Hepatocyte (in vitro differentiated cells): ENCODE data around the gene CAPN12. TPM values are rescaled to one million over a fixed set of nuclear protein-coding genes. Genes with fewer than 3 reads are reported as not detected.

Experiments used
- DNase-seq: peaks from one replicate; pipeline ENCODE4 v3.0.0-alpha.2; 2016; ENCODE audit warnings: low spot score
- H2AFZ ChIP-seq: fragments of 200-600 bp; sonication (generic); 2 replicates; pipeline ENCODE4 v1.6.0; 2016; ENCODE audit warnings: antibody characterized with exemption, mild to moderate bottlenecking
- H3K27ac ChIP-seq: fragments of 200-600 bp; sonication (generic); 2 replicates; pipeline ENCODE4 v1.5.1; 2016; ENCODE audit warnings: mild to moderate bottlenecking
- H3K27me3 ChIP-seq: fragments of 200-600 bp; sonication (generic); 2 replicates; pipeline ENCODE4 v1.6.1; 2016
- H3K36me3 ChIP-seq: fragments of 200-600 bp; sonication (generic); replicated peaks from 2 replicates; pipeline ENCODE4 v1.5.1; 2016; ENCODE audit warnings: low read depth; ENCODE audit not compliant: insufficient read depth
- H3K4me1 ChIP-seq: fragments of 200-600 bp; sonication (generic); 2 replicates; pipeline ENCODE4 v1.5.1; 2016; ENCODE audit warnings: mild to moderate bottlenecking, moderate library complexity; ENCODE audit not compliant: insufficient read depth
- H3K4me2 ChIP-seq: fragments of 200-600 bp; sonication (generic); 2 replicates; pipeline ENCODE4 v1.6.0; 2016
- H3K4me3 ChIP-seq: fragments of 200-600 bp; sonication (generic); 2 replicates; pipeline ENCODE4 v1.5.1; 2016; ENCODE audit warnings: mild to moderate bottlenecking
- H3K79me2 ChIP-seq: fragments of 200-600 bp; sonication (generic); 2 replicates; pipeline ENCODE4 v1.6.0; 2017; ENCODE audit warnings: mild to moderate bottlenecking
- H3K9me2 ChIP-seq: fragments of 200-600 bp; sonication (generic); replicated peaks from 2 replicates; pipeline ENCODE4 v1.6.0; 2017; ENCODE audit warnings: mild to moderate bottlenecking; ENCODE audit not compliant: insufficient read depth
- H3K9me3 ChIP-seq: fragments of 200-600 bp; sonication (generic); 2 replicates; pipeline ENCODE4 v1.5.1; 2016; ENCODE audit warnings: low read depth, mild to moderate bottlenecking
- H4K20me1 ChIP-seq: fragments of 200-600 bp; sonication (generic); 2 replicates; pipeline ENCODE4 v1.6.0; 2016; ENCODE audit warnings: mild to moderate bottlenecking; ENCODE audit not compliant: insufficient read depth, poor library complexity, severe bottlenecking
- EZH2 ChIP-seq: fragments of 200-600 bp; sonication (generic); IDR thresholded peaks from 2 replicates; pipeline ENCODE4 v1.6.1; 2016; ENCODE audit warnings: antibody characterized with exemption, mild to moderate bottlenecking, borderline replicate concordance
- EZH2phosphoT487 ChIP-seq: fragments of 200-600 bp; sonication (generic); IDR thresholded peaks from one replicate; pipeline ENCODE4 v1.6.1; 2018; ENCODE audit warnings: antibody characterized with exemption, mild to moderate bottlenecking, low read depth, moderate library complexity; ENCODE audit not compliant: unreplicated experiment, severe bottlenecking
- WGBS: methylation state at CpG from one replicate; pipeline ENCODE4 v1.1.6; 2016; ENCODE audit warnings: low lambda C conversion rate; ENCODE audit errors: missing lambda C conversion rate; 5-methylcytosine and 5-hydroxymethylcytosine counted together
- polyA plus RNA-seq: library from polyadenylated mRNA; unstranded; fragments of >200 nt; fragmentation: Nextera tagmentation; extraction: Ambion mirVana; gene quantifications from 2 replicates; pipeline ENCODE4 v1.2.1, GENCODE V29; 2016
- total RNA-seq: library from RNA; depleted of rRNA; stranded (reverse); fragments of >200 nt; gene quantifications from 2 replicates; pipeline ENCODE4 v1.2.3, GENCODE V29; 2014
- TF ChIP-seq, protein P1 (sequence below): fragments of 200-600 bp; sonication (generic); IDR thresholded peaks from 2 replicates; pipeline ENCODE4 v1.5.1; 2016; ENCODE audit warnings: antibody characterized with exemption, mild to moderate bottlenecking; ENCODE audit not compliant: poor library complexity

CAPN12 gene
- total and polyA plus RNA-seq, 2 experiments from 2014 or later: 24.3 to 26.6 TPM

DNA sequence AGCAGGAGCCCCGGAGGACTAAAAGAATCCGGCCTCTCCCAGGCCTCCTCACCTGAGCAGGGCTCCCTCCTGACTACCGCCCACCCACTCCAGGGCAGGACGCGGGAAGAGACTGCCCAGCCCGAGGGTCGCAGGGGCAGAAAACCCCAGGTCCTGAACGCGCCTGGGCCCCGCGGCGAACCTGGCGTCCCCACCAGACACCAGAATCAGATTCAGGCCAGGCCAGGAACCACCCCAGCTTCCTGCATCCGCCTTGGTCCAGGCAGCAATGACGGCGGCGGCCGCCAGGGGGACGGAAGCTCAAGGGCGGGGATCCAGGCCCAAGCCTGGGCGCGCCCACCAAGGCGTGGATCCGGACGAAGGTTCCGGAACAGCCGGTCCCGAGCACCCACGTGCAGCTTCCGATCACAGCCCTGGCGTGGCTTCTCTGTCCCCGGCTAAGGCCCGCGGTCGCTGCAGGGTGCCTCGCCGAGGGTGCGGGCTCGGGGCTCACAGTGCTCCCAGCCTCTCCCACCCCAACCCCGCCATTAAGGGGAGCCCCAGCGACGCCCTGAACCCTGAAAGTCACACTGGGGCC, 25.4 kb upstream of the CAPN12 start:
- Histone ChIP-seq H3K79me2 (no peaks in the 10 kb centered on the region), H3K27ac (no peak overlapping the region), H3K36me3 (no peaks in the 10 kb centered on the region), H3K4me1 (no peaks in the 10 kb centered on the region), H3K27me3 (no peaks in the 10 kb centered on the region), H3K4me3 (no peak overlapping the region), H4K20me1 (no peaks in the 10 kb centered on the region), H3K4me2 (peak overlapping the region; percentile 69), H3K9me2 (no peaks in the 10 kb centered on the region), H2AFZ (peak overlapping the region; percentile 77), H3K9me3 (no peaks in the 10 kb centered on the region)
- TF ChIP-seq, protein P1, sequence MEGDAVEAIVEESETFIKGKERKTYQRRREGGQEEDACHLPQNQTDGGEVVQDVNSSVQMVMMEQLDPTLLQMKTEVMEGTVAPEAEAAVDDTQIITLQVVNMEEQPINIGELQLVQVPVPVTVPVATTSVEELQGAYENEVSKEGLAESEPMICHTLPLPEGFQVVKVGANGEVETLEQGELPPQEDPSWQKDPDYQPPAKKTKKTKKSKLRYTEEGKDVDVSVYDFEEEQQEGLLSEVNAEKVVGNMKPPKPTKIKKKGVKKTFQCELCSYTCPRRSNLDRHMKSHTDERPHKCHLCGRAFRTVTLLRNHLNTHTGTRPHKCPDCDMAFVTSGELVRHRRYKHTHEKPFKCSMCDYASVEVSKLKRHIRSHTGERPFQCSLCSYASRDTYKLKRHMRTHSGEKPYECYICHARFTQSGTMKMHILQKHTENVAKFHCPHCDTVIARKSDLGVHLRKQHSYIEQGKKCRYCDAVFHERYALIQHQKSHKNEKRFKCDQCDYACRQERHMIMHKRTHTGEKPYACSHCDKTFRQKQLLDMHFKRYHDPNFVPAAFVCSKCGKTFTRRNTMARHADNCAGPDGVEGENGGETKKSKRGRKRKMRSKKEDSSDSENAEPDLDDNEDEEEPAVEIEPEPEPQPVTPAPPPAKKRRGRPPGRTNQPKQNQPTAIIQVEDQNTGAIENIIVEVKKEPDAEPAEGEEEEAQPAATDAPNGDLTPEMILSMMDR: peak; percentile 61
- no peak for TF ChIP-seq EZH2phosphoT487
- WGBS: 42% methylated on average over 24 of the region's 42 CpGs
- DNase-seq: peak; percentile 79

DNA sequence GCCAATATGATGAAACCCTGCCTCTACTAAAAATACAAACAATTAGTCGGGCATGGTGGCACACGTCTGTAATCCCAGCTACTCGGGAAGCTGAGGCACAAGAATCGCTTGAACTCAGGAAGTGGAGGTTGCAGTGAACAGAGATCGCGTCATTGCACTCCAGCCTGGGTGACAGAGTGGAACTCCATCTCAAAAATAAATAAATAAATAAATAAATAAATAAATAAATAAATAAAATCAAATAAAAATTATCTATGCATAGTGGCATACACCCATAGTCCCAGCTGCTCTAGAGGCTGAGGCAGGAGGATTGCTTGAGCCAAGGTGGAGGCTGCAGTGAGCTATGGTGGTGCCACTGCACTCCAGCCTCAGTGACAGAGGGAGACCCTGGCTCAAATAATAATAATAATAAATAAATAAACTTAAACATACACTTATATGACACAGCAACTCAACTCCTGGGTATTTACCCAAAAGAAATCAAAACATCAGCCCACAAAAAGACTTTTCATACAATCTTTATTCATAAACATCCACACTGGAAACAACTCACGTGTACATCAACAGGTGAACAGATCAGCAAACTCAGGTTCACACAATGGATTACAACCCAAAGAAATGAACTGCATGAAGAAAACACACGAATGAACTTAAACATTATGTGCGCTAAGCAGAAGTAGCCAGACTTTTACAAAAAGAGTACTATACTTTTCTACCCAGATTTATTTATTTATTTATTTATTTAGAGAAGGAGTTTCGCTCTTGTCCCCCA, 22.2 kb upstream of the CAPN12 start:
- DNase-seq: no peak
- Histone ChIP-seq H3K9me3 (no peaks in the 10 kb centered on the region), H3K4me1 (peaks cover 12% of the 10 kb centered on the region), H3K4me3 (no peak overlapping the region), H3K79me2 (peaks cover 2% of the 10 kb centered on the region), H4K20me1 (no peaks in the 10 kb centered on the region), H3K27ac (no peak overlapping the region), H3K9me2 (no peaks in the 10 kb centered on the region), H3K4me2 (no peak overlapping the region), H3K36me3 (no peaks in the 10 kb centered on the region), H2AFZ (no peak overlapping the region), H3K27me3 (no peaks in the 10 kb centered on the region)
- 97% methylated on average over 10 of the region's 10 CpGs for WGBS
- TF ChIP-seq, protein P1: no peak
- TF ChIP-seq EZH2phosphoT487 (no peak), EZH2 (no peak)

DNA sequence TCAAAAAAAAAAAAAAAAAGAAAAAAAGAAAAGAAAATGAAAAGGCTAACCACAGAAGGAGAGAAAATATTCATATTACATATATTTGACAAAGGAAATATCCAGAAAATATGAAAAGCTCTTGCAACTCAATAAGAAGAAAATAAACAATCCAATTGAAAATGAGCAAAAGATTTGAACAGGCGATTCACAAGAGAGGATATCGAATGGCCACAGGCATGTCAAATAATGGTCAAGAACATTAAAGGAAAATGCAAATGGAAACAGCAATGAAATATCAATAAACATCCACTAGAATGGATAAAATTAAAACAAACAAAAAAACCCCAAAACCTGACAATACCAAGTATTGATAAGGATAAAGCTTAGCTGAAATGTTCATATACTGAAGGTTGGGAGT, 20.9 kb upstream of the CAPN12 start:
- H3K36me3 ChIP-seq: no peaks in the 10 kb centered on the region
- H4K20me1 ChIP-seq: no peaks in the 10 kb centered on the region
- no peaks in the 10 kb centered on the region for H3K9me2 ChIP-seq
- no peak for DNase-seq
- H2AFZ ChIP-seq: no peak overlapping the region
- H3K9me3 ChIP-seq: no peaks in the 10 kb centered on the region
- TF ChIP-seq, protein P1: no peak
- TF ChIP-seq EZH2phosphoT487: no peak
- TF ChIP-seq EZH2: no peak
- H3K27me3 ChIP-seq: no peaks in the 10 kb centered on the region
- H3K79me2 ChIP-seq: peaks cover 2% of the 10 kb centered on the region
- H3K4me3 ChIP-seq: no peak overlapping the region
- peaks cover 12% of the 10 kb centered on the region for H3K4me1 ChIP-seq
- WGBS: 97% methylated on average over 2 of the region's 2 CpGs
- H3K4me2 ChIP-seq: no peak overlapping the region
- no peak overlapping the region for H3K27ac ChIP-seq
